HG03521 (cell line): Measurements from ENCODE around the gene KIF1A.

Experiments
- ATAC-seq: cut with Tn5 transposase; IDR thresholded peaks from one replicate; pipeline ENCODE4 v1.9.1; 2021; ENCODE audit warnings: mild to moderate bottlenecking, moderate library complexity; ENCODE audit not compliant: unreplicated experiment

Gene KIF1A

GRCh38 chr2:240819126-240819857 is 727 bp downstream of the KIF1A start:
- no peak for ATAC-seq

GRCh38 chr2:240818293-240819125 is 1.5 kb downstream of the KIF1A start:
- no peak for ATAC-seq

- ATAC-seq: no peak
Observed at GRCh38 chr2:240817496-240818292, 2.3 kb downstream of the KIF1A start.

GRCh38 chr2:240816584-240817495 is 3.2 kb downstream of the KIF1A start:
- ATAC-seq: no peak

- ATAC-seq: no peak
Observed at GRCh38 chr2:240815761-240816583, 4.0 kb downstream of the KIF1A start.

- ATAC-seq: no peak
Observed at GRCh38 chr2:240814946-240815760, 4.9 kb downstream of the KIF1A start.

GRCh38 chr2:240814280-240814679 is 5.7 kb downstream of the KIF1A start:
- no peak for ATAC-seq

GRCh38 chr2:240813231-240813921 is 6.6 kb downstream of the KIF1A start:
- no peak for ATAC-seq

- ATAC-seq: no peak
Observed at GRCh38 chr2:240812721-240813120, 7.3 kb downstream of the KIF1A start.

GRCh38 chr2:240812301-240812680 is 7.7 kb downstream of the KIF1A start:
- ATAC-seq: no peak

- ATAC-seq: no peak
Observed at GRCh38 chr2:240811346-240812300, 8.4 kb downstream of the KIF1A start.

GRCh38 chr2:240810621-240811020 is 9.4 kb downstream of the KIF1A start:
- ATAC-seq: no peak

- no peak for ATAC-seq
Observed at GRCh38 chr2:240810199-240810598, 9.8 kb downstream of the KIF1A start.

GRCh38 chr2:240809276-240809675 is 10.7 kb downstream of the KIF1A start:
- no peak for ATAC-seq

GRCh38 chr2:240806459-240806858 is 13.6 kb downstream of the KIF1A start:
- no peak for ATAC-seq

- no peak for ATAC-seq
Observed at GRCh38 chr2:240806006-240806405, 14.0 kb downstream of the KIF1A start.

GRCh38 chr2:240803191-240803590 is 16.8 kb downstream of the KIF1A start:
- no peak for ATAC-seq
